GM12892 (cell line): Measurements from ENCODE around the gene LRRFIP1.

ENCODE experiments used
- POLR2A ChIP-seq: IDR thresholded peaks from 2 replicates; pipeline ENCODE4 v1.6.1; 2011; ENCODE audit warnings: low read depth, low read length, control low read depth
- TAF1 ChIP-seq: IDR thresholded peaks from 2 replicates; pipeline ENCODE4 v1.6.1; 2011; ENCODE audit warnings: low read depth, mild to moderate bottlenecking, control low read depth, low read length, borderline replicate concordance

GRCh38 chr2:237827421-237827987 lies 200.1 kb downstream of the LRRFIP1 start:
- TF ChIP-seq TAF1 (no peak), POLR2A (no peak)
